Measurements from ENCODE around the gene P2RX2.

Gene P2RX2

DNA sequence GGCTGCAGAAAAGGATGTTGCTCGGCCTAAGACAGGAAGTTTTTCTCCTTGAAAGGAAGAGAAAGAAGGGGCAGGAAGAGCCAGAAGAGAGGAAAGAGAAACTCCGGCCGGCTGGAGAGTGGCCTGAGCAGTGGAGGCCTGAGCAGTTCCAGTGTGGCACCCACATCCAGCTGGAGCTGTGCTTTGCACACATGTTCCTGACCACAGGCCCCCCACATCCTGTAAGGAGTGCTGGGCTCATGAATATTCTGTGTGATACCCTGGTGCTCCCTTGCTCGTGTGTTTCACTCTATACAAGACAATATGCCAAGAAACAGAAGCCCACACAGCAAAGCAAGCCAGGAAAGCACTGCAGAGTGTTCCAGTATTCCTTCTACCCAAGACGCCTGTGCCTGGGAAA, 41.5 kb downstream of the P2RX2 start:
- TF ChIP-seq FOXP2 (optimal IDR thresholded peaks at IDR 0.05; ENCODE audit: control extremely low read depth, extremely low read length, insufficient read depth), result no peak
- no peak for TF ChIP-seq EZH2 (IDR thresholded peaks at IDR 0.05)
- TF ChIP-seq POLR2AphosphoS5 (IDR thresholded peaks at IDR 0.05; ENCODE audit: borderline replicate concordance, low read depth, low read length), result no peak
- no peak overlapping the region for H3K4me3 ChIP-seq

DNA sequence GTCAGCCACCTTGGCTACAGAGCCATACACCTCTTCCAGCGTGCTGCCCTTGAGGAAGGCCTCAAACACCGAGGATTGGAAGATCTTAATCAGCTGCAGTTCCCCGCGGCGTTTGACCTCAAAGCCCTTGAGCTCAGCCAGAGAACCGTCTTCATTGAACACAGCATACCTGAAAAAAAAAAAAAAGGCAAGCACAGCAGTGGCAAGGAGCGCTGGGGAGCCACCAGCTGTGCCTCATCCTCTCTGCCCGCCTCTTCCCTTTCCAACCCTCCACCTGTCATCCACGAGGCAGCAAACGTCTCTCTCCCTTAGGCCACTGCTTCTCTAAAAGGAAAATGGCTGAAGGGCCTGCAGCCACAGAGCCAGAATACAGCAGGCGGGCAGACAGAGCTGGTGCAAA, 42.4 kb downstream of the P2RX2 start:
- H3K4me3 ChIP-seq, result no peak overlapping the region
- TF ChIP-seq POLR2AphosphoS5 (IDR thresholded peaks at IDR 0.05; ENCODE audit: borderline replicate concordance, low read depth, low read length), result no peak
- TF ChIP-seq FOXP2 (optimal IDR thresholded peaks at IDR 0.05; ENCODE audit: control extremely low read depth, extremely low read length, insufficient read depth), result no peak
- TF ChIP-seq EZH2 (IDR thresholded peaks at IDR 0.05), result no peak
- H3K36me3 ChIP-seq (ENCODE audit: insufficient read depth, low read length), result peaks cover 100% of the 10 kb centered on the region
- H3K9me3 ChIP-seq (ENCODE audit: low read depth, low read length), result no peaks in the 10 kb centered on the region
- H3K9ac ChIP-seq (ENCODE audit: insufficient read length), result no peak overlapping the region
- no peak overlapping the region for H3K27ac ChIP-seq
- no peak for DNase-seq (ENCODE audit: low read depth, low spot score)

More for the DNA sequence above, 41.5 kb downstream of the P2RX2 start:
- H3K27ac ChIP-seq, result no peak overlapping the region
- H3K9ac ChIP-seq (ENCODE audit: insufficient read length), result no peak overlapping the region
- H3K9me3 ChIP-seq (ENCODE audit: low read depth, low read length), result no peaks in the 10 kb centered on the region
- H3K36me3 ChIP-seq (ENCODE audit: insufficient read depth, low read length), result peaks cover 98% of the 10 kb centered on the region
- no peak for DNase-seq (ENCODE audit: low read depth, low spot score)

DNA sequence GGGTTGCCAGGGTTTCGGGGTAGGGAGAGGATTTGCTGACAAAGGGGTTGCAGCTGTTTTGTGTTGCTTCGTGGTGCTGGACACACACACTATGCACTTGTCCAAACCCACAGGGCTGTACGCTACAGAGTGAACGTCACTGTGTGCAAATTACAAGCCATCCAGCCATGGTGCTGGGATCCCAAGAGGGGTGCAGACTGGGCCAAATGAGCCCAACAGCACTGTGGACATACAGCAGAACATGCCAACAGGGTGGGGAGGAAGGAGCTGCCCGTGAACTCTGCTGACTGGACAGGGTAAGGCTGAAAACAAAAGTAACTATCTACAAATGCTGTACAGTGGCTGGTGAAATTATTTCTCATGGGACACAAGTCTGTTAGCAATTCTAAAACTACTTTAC, 43.4 kb downstream of the P2RX2 start:
- no peak overlapping the region for H3K9ac ChIP-seq (ENCODE audit: insufficient read length)
- H3K4me3 ChIP-seq, result no peak overlapping the region
- no peaks in the 10 kb centered on the region for H3K9me3 ChIP-seq (ENCODE audit: low read depth, low read length)
- DNase-seq (ENCODE audit: low read depth, low spot score), result no peak
- H3K27ac ChIP-seq, result no peak overlapping the region
- H3K36me3 ChIP-seq (ENCODE audit: insufficient read depth, low read length), result peaks cover 100% of the 10 kb centered on the region
- TF ChIP-seq FOXP2 (optimal IDR thresholded peaks at IDR 0.05; ENCODE audit: control extremely low read depth, extremely low read length, insufficient read depth), result no peak
- no peak for TF ChIP-seq POLR2AphosphoS5 (IDR thresholded peaks at IDR 0.05; ENCODE audit: borderline replicate concordance, low read depth, low read length)
- no peak for TF ChIP-seq EZH2 (IDR thresholded peaks at IDR 0.05)

DNA sequence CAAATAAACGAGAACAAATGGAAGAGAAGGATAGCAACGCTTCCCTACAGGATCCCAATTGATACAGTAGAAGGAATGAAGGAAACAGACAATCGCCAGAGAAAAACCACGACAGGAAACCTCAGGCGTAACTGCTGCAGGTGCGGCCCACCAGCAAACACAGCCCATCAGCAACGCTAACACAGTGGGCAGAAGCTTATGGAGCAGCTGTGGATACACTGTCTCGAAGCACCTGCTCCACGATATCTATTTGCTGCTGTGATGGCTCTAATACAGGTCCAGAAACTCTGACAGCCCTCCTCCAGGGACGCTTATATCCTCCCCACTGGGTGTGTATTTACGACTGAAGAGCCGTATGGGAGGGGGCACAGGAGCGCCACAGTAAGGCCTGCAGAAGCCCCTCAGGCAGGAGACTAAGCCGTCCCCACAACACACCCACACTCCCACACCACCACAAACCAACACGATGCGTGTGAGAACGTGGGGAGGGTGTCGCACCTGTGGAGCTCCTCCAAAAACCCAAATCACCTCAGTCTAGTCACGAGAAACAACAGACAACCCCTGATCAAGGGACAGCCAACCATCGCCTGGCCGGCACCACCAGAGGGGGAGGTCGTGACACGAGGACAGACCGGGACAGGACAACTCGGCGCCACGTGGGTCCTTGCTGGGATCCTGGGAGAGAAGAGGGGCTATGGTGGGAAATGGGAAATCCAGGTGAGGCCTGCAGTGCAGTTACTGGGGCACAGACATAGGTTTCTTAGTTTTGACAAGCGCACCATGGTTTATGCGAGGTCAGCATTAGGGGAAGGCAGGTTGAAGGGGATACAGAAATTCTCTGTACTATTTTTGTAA, 44.6 kb downstream of the P2RX2 start:
- no peak overlapping the region for H3K27ac ChIP-seq
- no peak overlapping the region for H3K9ac ChIP-seq (ENCODE audit: insufficient read length)
- peaks cover 98% of the 10 kb centered on the region for H3K36me3 ChIP-seq (ENCODE audit: insufficient read depth, low read length)
- H3K4me3 ChIP-seq, result no peak overlapping the region
- DNase-seq (ENCODE audit: low read depth, low spot score), result no peak
- H3K9me3 ChIP-seq (ENCODE audit: low read depth, low read length), result no peaks in the 10 kb centered on the region
- TF ChIP-seq POLR2AphosphoS5 (IDR thresholded peaks at IDR 0.05; ENCODE audit: borderline replicate concordance, low read depth, low read length) (no peak), EZH2 (IDR thresholded peaks at IDR 0.05) (no peak), FOXP2 (optimal IDR thresholded peaks at IDR 0.05; ENCODE audit: control extremely low read depth, extremely low read length, insufficient read depth) (no peak)

DNA sequence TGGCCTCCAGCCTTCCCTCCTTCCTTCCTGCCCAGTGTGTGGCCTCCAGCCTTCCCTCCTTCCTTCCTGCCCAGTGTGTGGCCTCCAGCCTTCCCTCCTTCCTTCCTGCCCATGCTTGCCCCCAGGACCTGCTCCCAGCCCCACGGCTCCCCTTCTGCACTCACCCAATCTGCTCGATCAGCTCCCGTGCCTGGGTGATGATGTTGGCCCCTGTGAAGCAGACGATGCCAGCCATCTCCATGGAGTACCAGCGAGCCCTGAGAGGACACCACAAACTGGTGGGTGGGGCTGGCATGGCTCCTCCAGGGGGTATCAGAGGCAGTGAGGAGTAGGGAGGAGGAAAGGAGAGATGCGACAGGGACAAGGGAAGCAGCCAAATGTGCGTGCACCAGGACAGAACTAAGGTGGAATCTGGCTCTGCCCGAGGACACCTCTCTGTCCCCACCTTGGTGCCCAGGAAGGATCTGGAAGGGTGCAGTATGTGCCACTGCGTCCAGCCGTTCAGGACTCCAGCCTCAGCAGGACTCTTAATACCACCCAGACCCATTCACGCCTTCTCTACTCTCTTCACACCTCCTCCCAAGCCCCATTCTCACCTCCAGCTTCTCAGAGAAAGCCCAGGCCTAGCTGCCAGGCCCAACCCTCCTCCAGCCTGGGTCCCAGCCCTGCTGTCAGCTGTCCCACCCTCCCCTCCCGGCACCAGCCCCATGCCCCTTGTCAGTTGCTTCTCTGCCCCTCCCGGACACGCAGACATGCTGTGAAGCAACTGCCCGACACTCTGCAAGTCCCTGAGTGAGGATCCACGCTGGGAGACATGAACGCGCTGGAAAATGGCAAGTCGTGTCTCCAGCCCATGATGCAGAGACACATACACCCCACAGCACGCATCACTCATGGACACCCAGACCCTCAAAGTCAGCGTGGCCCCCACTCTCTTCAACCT, 45.9 kb downstream of the P2RX2 start:
- Histone ChIP-seq H3K36me3 (ENCODE audit: insufficient read depth, low read length) (peaks cover 98% of the 10 kb centered on the region), H3K27ac (no peak overlapping the region), H3K9me3 (ENCODE audit: low read depth, low read length) (no peaks in the 10 kb centered on the region), H3K4me3 (no peak overlapping the region), H3K9ac (ENCODE audit: insufficient read length) (no peak overlapping the region)
- TF ChIP-seq FOXP2 (optimal IDR thresholded peaks at IDR 0.05; ENCODE audit: control extremely low read depth, extremely low read length, insufficient read depth) (no peak), POLR2AphosphoS5 (IDR thresholded peaks at IDR 0.05; ENCODE audit: borderline replicate concordance, low read depth, low read length) (no peak), EZH2 (IDR thresholded peaks at IDR 0.05) (no peak)
- no peak for DNase-seq (ENCODE audit: low read depth, low spot score)

DNA sequence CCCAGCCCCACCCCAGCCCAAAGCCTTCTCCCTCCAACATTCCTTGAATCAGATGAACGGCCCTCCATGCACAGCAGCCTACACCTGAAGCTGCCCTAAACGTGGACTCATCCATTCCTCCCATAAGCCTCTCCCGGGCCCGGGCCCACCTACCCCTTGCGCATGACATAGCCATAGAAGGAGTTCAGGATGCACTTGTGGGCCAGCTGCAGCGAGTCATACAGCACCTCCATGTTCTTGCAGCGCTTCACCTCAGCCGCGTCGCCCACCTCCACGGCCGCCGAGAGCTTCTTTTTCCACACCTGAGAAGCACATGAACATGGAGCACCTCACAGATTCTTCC, 46.5 kb downstream of the P2RX2 start:
- Histone ChIP-seq H3K36me3 (ENCODE audit: insufficient read depth, low read length) (peaks cover 97% of the 10 kb centered on the region), H3K27ac (no peak overlapping the region), H3K9ac (ENCODE audit: insufficient read length) (no peak overlapping the region), H3K9me3 (ENCODE audit: low read depth, low read length) (no peaks in the 10 kb centered on the region), H3K4me3 (no peak overlapping the region)
- TF ChIP-seq POLR2AphosphoS5 (IDR thresholded peaks at IDR 0.05; ENCODE audit: borderline replicate concordance, low read depth, low read length) (no peak), EZH2 (IDR thresholded peaks at IDR 0.05) (no peak), FOXP2 (optimal IDR thresholded peaks at IDR 0.05; ENCODE audit: control extremely low read depth, extremely low read length, insufficient read depth) (no peak)
- no peak for DNase-seq (ENCODE audit: low read depth, low spot score)

DNA sequence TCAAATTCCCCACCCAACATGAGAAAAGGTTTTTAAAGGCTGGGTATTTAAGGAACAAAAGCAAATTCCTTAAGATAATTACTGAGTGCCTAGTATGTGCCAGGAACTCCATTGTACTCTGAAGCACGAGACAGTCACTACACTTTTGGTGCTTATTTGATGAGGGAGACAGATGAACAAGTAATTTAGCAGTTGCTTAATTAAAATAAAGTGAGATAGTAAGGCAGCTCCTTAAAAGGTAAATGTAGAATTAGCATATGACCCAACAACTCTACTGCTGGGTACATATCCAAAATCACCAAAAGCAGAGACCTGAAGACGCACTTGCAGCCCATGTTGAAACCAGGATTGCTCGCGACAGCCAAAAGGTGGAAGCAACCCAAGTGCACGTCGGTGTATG, 47.2 kb downstream of the P2RX2 start:
- Histone ChIP-seq H3K27ac (no peak overlapping the region), H3K9ac (ENCODE audit: insufficient read length) (no peak overlapping the region), H3K9me3 (ENCODE audit: low read depth, low read length) (no peaks in the 10 kb centered on the region), H3K4me3 (no peak overlapping the region), H3K36me3 (ENCODE audit: insufficient read depth, low read length) (peaks cover 93% of the 10 kb centered on the region)
- TF ChIP-seq FOXP2 (optimal IDR thresholded peaks at IDR 0.05; ENCODE audit: control extremely low read depth, extremely low read length, insufficient read depth), result no peak
- no peak for TF ChIP-seq EZH2 (IDR thresholded peaks at IDR 0.05)
- TF ChIP-seq POLR2AphosphoS5 (IDR thresholded peaks at IDR 0.05; ENCODE audit: borderline replicate concordance, low read depth, low read length), result no peak
- DNase-seq (ENCODE audit: low read depth, low spot score), result no peak

Measured in SK-N-MC (cell line).